Endodermal cell (in vitro differentiated cells): Measurements from ENCODE around the gene FAM89A. TPM values are rescaled to one million over a fixed set of nuclear protein-coding genes. Genes with fewer than 3 reads are reported as not detected.

Experiments
- DNase-seq: peaks from one replicate; pipeline ENCODE4 v3.0.0-alpha.2; 2017
- H3K27ac ChIP-seq: 2 replicates; pipeline ENCODE4 v1.5.1; 2013; ENCODE audit warnings: mild to moderate bottlenecking, low read depth, low read length, moderate library complexity
- H3K27me3 ChIP-seq: 2 replicates; pipeline ENCODE4 v1.6.1; 2013; ENCODE audit warnings: mild to moderate bottlenecking, low read length, moderate library complexity; ENCODE audit not compliant: insufficient read depth, control insufficient read depth, poor library complexity, severe bottlenecking
- H3K36me3 ChIP-seq: 2 replicates; pipeline ENCODE4 v1.7.0; 2013; ENCODE audit warnings: mild to moderate bottlenecking, low read length, moderate library complexity; ENCODE audit not compliant: control insufficient read depth, insufficient read depth
- H3K4me1 ChIP-seq: one replicate; pipeline ENCODE4 v1.7.0; 2013; ENCODE audit warnings: low read length; ENCODE audit not compliant: control insufficient read depth, insufficient read depth
- H3K4me3 ChIP-seq: 2 replicates; pipeline ENCODE4 v1.5.1; 2013; ENCODE audit warnings: mild to moderate bottlenecking, low read length, moderate library complexity
- H3K9ac ChIP-seq: 2 replicates; pipeline ENCODE4 v1.6.1; 2013; ENCODE audit warnings: mild to moderate bottlenecking, low read length, moderate library complexity; ENCODE audit not compliant: poor library complexity, severe bottlenecking; ENCODE audit errors: extremely low read depth
- H3K9me3 ChIP-seq: 2 replicates; pipeline ENCODE4 v1.6.1; 2013; ENCODE audit warnings: mild to moderate bottlenecking, low read length, moderate library complexity; ENCODE audit not compliant: control insufficient read depth
- H3K27ac Mint-ChIP-seq: 2 replicates; pipeline ENCODE4 v1.8.0; 2020; ENCODE audit warnings: mixed read lengths
- H3K27me3 Mint-ChIP-seq: 2 replicates; pipeline ENCODE4 v1.8.0; 2021; ENCODE audit warnings: mild to moderate bottlenecking, mixed read lengths; ENCODE audit not compliant: insufficient read depth
- H3K36me3 Mint-ChIP-seq: 2 replicates; pipeline ENCODE4 v1.8.0; 2020; ENCODE audit warnings: low read depth, mixed read lengths
- H3K4me1 Mint-ChIP-seq: 2 replicates; pipeline ENCODE4 v1.8.0; 2020; ENCODE audit warnings: mixed read lengths
- H3K4me3 Mint-ChIP-seq: 2 replicates; pipeline ENCODE4 v1.8.0; 2020; ENCODE audit warnings: mild to moderate bottlenecking, moderate library complexity, mixed read lengths
- H3K9me3 Mint-ChIP-seq: 2 replicates; pipeline ENCODE4 v1.8.0; 2020; ENCODE audit warnings: mild to moderate bottlenecking, mixed read lengths
- WGBS, 2 experiments: methylation state at CpG; one replicate each; pipeline versions ENCODE4 v1.1.5 to v1.1.7; 2013; ENCODE audit warnings: missing lambda C conversion rate in 2 of 2, mixed read lengths in 1 of 2; ENCODE audit not compliant: insufficient coverage in 1 of 2, insufficient read length in 1 of 2; 5-methylcytosine and 5-hydroxymethylcytosine counted together
- total RNA-seq, 2 donors: library from RNA; stranded (reverse); fragmentation: NEBNext Ultra II Directional in 1 of 2; extraction: Animal tissue kit (Norgen Biotek cat#: 25700) in 1 of 2; gene quantifications; 2 replicates in 1 of 2; 3 replicates in 1 of 2; pipeline ENCODE4 v1.2.1, GENCODE V29; 2021
- TF ChIP-seq, protein P1 (sequence below): fragments of 200-600 bp; sonication (generic); conservative IDR thresholded peaks from 2 replicates; pipeline ENCODE4 v1.5.0; 2021; ENCODE audit warnings: antibody characterized with exemption, mild to moderate bottlenecking

FAM89A gene
- total RNA-seq, 2 donors from 2014 or later = 55.9 to 57.7 TPM

DNA sequence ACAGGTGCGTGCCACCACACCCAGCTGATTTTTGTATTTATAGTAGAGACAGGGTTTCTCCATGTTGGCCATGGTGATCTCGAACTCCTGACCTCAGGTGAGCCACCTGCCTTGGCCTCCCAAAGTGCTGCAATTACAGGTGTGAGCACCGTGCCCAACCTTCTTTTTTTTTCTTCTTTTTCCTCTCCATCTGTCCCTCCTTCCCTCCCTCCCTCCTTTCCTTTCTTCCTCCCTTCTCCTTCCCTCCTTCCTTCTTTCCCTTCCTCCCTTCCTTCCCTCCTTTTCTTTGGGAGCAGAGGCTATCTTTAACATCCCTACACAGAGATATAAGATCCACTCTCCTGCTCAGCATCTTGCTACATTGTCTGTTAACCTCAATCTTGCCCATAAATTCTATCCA lies 24.4 kb upstream of the FAM89A start:
- Mint-ChIP-seq H3K4me1 (peaks cover 29% of the 10 kb centered on the region), H3K27ac (no peak overlapping the region), H3K36me3 (no peaks in the 10 kb centered on the region), H3K9me3 (peaks cover 8% of the 10 kb centered on the region), H3K27me3 (peaks cover 7% of the 10 kb centered on the region), H3K4me3 (no peak overlapping the region)
- Histone ChIP-seq H3K27ac (no peak overlapping the region), H3K4me3 (no peak overlapping the region), H3K9me3 (peaks cover 5% of the 10 kb centered on the region), H3K9ac (no peak overlapping the region), H3K36me3 (no peaks in the 10 kb centered on the region), H3K27me3 (no peaks in the 10 kb centered on the region), H3K4me1 (peaks cover 4% of the 10 kb centered on the region)
- 86 to 92% methylated on average over 3 of the region's 3 CpGs for WGBS, 2 experiments
- DNase-seq = no peak
- TF ChIP-seq, protein P1, sequence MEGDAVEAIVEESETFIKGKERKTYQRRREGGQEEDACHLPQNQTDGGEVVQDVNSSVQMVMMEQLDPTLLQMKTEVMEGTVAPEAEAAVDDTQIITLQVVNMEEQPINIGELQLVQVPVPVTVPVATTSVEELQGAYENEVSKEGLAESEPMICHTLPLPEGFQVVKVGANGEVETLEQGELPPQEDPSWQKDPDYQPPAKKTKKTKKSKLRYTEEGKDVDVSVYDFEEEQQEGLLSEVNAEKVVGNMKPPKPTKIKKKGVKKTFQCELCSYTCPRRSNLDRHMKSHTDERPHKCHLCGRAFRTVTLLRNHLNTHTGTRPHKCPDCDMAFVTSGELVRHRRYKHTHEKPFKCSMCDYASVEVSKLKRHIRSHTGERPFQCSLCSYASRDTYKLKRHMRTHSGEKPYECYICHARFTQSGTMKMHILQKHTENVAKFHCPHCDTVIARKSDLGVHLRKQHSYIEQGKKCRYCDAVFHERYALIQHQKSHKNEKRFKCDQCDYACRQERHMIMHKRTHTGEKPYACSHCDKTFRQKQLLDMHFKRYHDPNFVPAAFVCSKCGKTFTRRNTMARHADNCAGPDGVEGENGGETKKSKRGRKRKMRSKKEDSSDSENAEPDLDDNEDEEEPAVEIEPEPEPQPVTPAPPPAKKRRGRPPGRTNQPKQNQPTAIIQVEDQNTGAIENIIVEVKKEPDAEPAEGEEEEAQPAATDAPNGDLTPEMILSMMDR = no peak

DNA sequence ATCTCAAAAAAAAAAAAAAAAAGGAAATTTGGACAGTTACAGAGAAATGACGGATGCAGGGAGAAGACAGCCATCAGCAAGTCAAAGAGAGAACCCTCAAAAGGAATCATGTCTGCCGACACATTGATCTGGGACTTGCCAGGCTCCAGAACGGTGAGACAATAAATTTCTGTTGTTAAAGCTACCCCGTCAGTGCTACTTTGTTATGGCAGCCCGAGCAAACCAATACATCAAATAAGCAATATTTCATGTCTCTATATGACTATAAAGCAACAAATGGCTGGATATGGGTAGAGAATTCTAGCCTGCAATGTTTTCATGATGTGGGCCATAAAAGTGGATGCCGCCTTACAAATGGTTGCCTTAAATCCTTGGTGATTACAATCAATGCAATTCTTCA lies 23.3 kb upstream of the FAM89A start:
- no peak for DNase-seq
- TF ChIP-seq, protein P1 = no peak
- Mint-ChIP-seq H3K27me3 (peaks cover 7% of the 10 kb centered on the region), H3K4me3 (no peak overlapping the region), H3K9me3 (peaks cover 8% of the 10 kb centered on the region), H3K27ac (no peak overlapping the region), H3K4me1 (peaks cover 26% of the 10 kb centered on the region), H3K36me3 (no peaks in the 10 kb centered on the region)
- Histone ChIP-seq H3K9ac (no peak overlapping the region), H3K27ac (no peak overlapping the region), H3K9me3 (peaks cover 5% of the 10 kb centered on the region), H3K4me3 (no peak overlapping the region), H3K27me3 (no peaks in the 10 kb centered on the region), H3K36me3 (no peaks in the 10 kb centered on the region), H3K4me1 (peaks cover 4% of the 10 kb centered on the region)
- WGBS, 2 experiments = 91 to 100% methylated on average over 3 to 6 of the region's 6 CpGs

DNA sequence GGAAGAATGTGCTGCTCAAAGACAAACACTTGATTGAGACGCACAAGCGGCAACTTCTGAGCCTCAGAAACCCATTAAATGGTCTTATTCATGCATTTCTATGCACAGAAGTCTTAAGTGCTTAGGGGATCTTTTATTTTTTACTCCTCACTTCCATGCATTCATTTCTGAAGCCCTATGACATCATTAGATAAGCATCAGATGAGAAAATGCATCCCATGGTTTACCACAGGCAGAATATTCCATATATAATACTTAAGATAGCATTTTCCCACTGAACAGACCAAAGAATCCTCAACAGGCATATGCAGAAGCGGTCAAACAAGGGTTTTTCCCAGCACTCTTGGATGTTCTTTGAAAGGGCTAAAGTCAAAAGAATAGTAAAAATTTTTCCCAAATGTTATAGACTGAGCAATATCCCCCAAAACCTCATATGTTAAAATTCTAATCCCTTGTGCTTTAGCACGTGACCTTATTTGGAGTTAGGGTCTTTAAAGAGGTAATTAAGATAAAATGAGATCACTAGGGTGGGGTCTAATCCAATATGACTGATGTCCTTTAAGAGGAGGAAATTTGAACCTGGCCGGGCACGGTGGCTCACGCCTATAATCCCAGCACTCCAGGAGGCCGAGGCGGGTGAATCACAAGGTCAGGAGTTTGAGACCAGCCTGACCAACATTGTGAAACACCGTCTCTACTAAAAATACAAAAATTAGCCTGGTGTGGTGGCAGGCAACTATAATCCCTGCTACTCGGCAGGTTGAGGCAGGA lies 22.6 kb upstream of the FAM89A start:
- Histone ChIP-seq H3K4me1 (peaks cover 4% of the 10 kb centered on the region), H3K9me3 (peaks cover 5% of the 10 kb centered on the region), H3K4me3 (no peak overlapping the region), H3K27me3 (no peaks in the 10 kb centered on the region), H3K27ac (no peak overlapping the region), H3K9ac (no peak overlapping the region), H3K36me3 (no peaks in the 10 kb centered on the region)
- peaks cover 29% of the 10 kb centered on the region for H3K4me1 Mint-ChIP-seq
- H3K9me3 Mint-ChIP-seq = peaks cover 4% of the 10 kb centered on the region
- no peak for DNase-seq
- H3K27ac Mint-ChIP-seq = no peak overlapping the region
- TF ChIP-seq, protein P1 = no peak
- H3K36me3 Mint-ChIP-seq = no peaks in the 10 kb centered on the region
- peaks cover 7% of the 10 kb centered on the region for H3K27me3 Mint-ChIP-seq
- 82 to 87% methylated on average over 7 to 11 of the region's 11 CpGs for WGBS, 2 experiments
- no peak overlapping the region for H3K4me3 Mint-ChIP-seq
